ENCODE data around the gene MMP24OS. TPM values are rescaled to one million over a fixed set of nuclear protein-coding genes. Genes with fewer than 3 reads are reported as not detected.

Gene MMP24OS
- total RNA-seq, 2 donors from 2014 or later, result 29.4 to 41.8 TPM

GRCh38 chr20:35286077-35286898 lies 8.4 kb upstream of the MMP24OS start:
- DNase-seq (ENCODE audit: low spot score in 2 of 2), result no peak
- H3K27ac Mint-ChIP-seq, result peak overlapping the region; percentile 10 to 89
- H3K9me3 Mint-ChIP-seq, result no peaks in the 10 kb centered on the region
- peaks cover 15 to 23% of the 10 kb centered on the region in 2 donors for H3K36me3 Mint-ChIP-seq
- ATAC-seq, result no peak

- Mint-ChIP-seq H3K9me3 (no peaks in the 10 kb centered on the region), H3K27ac (peak overlapping the region; percentile 10 to 89), H3K36me3 (peaks cover 15 to 23% of the 10 kb centered on the region in 2 donors)
- DNase-seq (ENCODE audit: low spot score in 2 of 2) (no peak), ATAC-seq (no peak)
These were observed 7.8 kb upstream of the MMP24OS start for GRCh38 chr20:35285806-35286076.

GRCh38 chr20:35284992-35285805 lies 7.3 kb upstream of the MMP24OS start:
- Mint-ChIP-seq H3K27ac (peak overlapping the region; percentile 89 to 97), H3K36me3 (peaks cover 15 to 26% of the 10 kb centered on the region in 2 donors), H3K9me3 (no peaks in the 10 kb centered on the region)
- DNase-seq (ENCODE audit: low spot score in 2 of 2), result no peak
- ATAC-seq, result no peak

- Mint-ChIP-seq H3K27ac (peak within 1 kb of the TSS; percentile 89 to 97), H3K9me3 (no peaks in the 10 kb centered on the region), H3K36me3 (peaks cover 15 to 34% of the 10 kb centered on the region in 2 donors)
- ATAC-seq (peak; percentile 83 to 91), DNase-seq (ENCODE audit: low spot score in 2 of 2) (peak; percentile 71 to 76)
These were observed 6.5 kb upstream of the MMP24OS start, which contains the start of gene EIF6 for GRCh38 chr20:35284267-35284991. Gene EIF6, minus strand, starts transcription at chr20:35284772. Its CDS starts 285 bp downstream, at chr20:35284487.

GRCh38 chr20:35283441-35284266 lies 5.7 kb upstream of the MMP24OS start:
- DNase-seq (ENCODE audit: low spot score in 2 of 2), result no peak
- peak overlapping the region; percentile 89 to 95 for H3K27ac Mint-ChIP-seq
- peaks cover 15 to 38% of the 10 kb centered on the region in 2 donors for H3K36me3 Mint-ChIP-seq
- no peaks in the 10 kb centered on the region for H3K9me3 Mint-ChIP-seq
- ATAC-seq, result peak; percentile 37 to 58

GRCh38 chr20:35281506-35282101 lies 3.7 kb upstream of the MMP24OS start:
- Mint-ChIP-seq H3K9me3 (no peaks in the 10 kb centered on the region), H3K27ac (no peak overlapping the region), H3K36me3 (peaks cover 23 to 53% of the 10 kb centered on the region in 2 donors)
- ATAC-seq (no peak), DNase-seq (ENCODE audit: low spot score in 2 of 2) (no peak)

GRCh38 chr20:35280523-35280922 lies 2.6 kb upstream of the MMP24OS start:
- no peak for ATAC-seq
- H3K36me3 Mint-ChIP-seq, result peaks cover 23 to 53% of the 10 kb centered on the region in 2 donors
- no peak for DNase-seq (ENCODE audit: low spot score in 2 of 2)
- peak overlapping the region; percentile 82 to 99 for H3K27ac Mint-ChIP-seq
- no peaks in the 10 kb centered on the region for H3K9me3 Mint-ChIP-seq

GRCh38 chr20:35279533-35280174 lies 1.7 kb upstream of the MMP24OS start:
- Mint-ChIP-seq H3K36me3 (peaks cover 20 to 49% of the 10 kb centered on the region in 2 donors), H3K9me3 (no peaks in the 10 kb centered on the region), H3K27ac (peak overlapping the region; percentile 82 to 99)
- DNase-seq (ENCODE audit: low spot score in 2 of 2), result no peak
- ATAC-seq, result no peak

GRCh38 chr20:35279040-35279439 lies 1.1 kb upstream of the MMP24OS start:
- Mint-ChIP-seq H3K36me3 (peaks cover 17 to 46% of the 10 kb centered on the region in 2 donors), H3K27ac (peak overlapping the region; percentile 37 to 99), H3K9me3 (no peaks in the 10 kb centered on the region)
- no peak for ATAC-seq
- no peak for DNase-seq (ENCODE audit: low spot score in 2 of 2)

GRCh38 chr20:35277127-35277526 lies 795 bp downstream of the MMP24OS start:
- Mint-ChIP-seq H3K36me3 (peaks cover 8 to 33% of the 10 kb centered on the region in 2 donors), H3K9me3 (no peaks in the 10 kb centered on the region), H3K27ac (peak overlapping the region; percentile 98 to 99)
- ATAC-seq (no peak), DNase-seq (ENCODE audit: low spot score in 2 of 2) (no peak)

- peaks cover 8 to 30% of the 10 kb centered on the region in 2 donors for H3K36me3 Mint-ChIP-seq
- DNase-seq (ENCODE audit: low spot score in 2 of 2), result no peak
- peak overlapping the region; percentile 98 to 99 for H3K27ac Mint-ChIP-seq
- no peak for ATAC-seq
- H3K9me3 Mint-ChIP-seq, result no peaks in the 10 kb centered on the region
These were observed 1.5 kb downstream of the MMP24OS start for GRCh38 chr20:35276408-35276807.

- Mint-ChIP-seq H3K27ac (peak overlapping the region; percentile 98 to 99), H3K36me3 (peaks cover 8 to 30% of the 10 kb centered on the region in 2 donors), H3K9me3 (no peaks in the 10 kb centered on the region)
- ATAC-seq, result no peak
- DNase-seq (ENCODE audit: low spot score in 2 of 2), result no peak
These were observed 2.1 kb downstream of the MMP24OS start for GRCh38 chr20:35275741-35276251.

- H3K27ac Mint-ChIP-seq, result peak overlapping the region in 1 of 2 donors; percentile 45
- ATAC-seq, result no peak
These were observed 3.5 kb downstream of the MMP24OS start for GRCh38 chr20:35274172-35275092.

More at GRCh38 chr20:35274172-35275092, 3.5 kb downstream of the MMP24OS start:
- DNase-seq (ENCODE audit: low spot score in 2 of 2), result no peak
- Mint-ChIP-seq H3K36me3 (peaks cover 8 to 20% of the 10 kb centered on the region in 2 donors), H3K9me3 (no peaks in the 10 kb centered on the region)
